GM18909 (cell line): ENCODE data around the gene PWP2.
"Not testable (repeated sequence)": the region's sequence is repeated elsewhere in the genome, so short reads cannot be mapped to it uniquely, and the experiment has no call there.

Source experiments
- ATAC-seq: cut with Tn5 transposase; IDR thresholded peaks from one replicate; pipeline ENCODE4 v1.9.1; 2021; ENCODE audit warnings: mild to moderate bottlenecking; ENCODE audit not compliant: unreplicated experiment, poor library complexity

PWP2 gene

GRCh38 chr21:44127827-44128226 is 20.6 kb downstream of the PWP2 start:
- not testable (repeated sequence) for ATAC-seq

- not testable (repeated sequence) for ATAC-seq
These were observed 26.5 kb downstream of the PWP2 start for GRCh38 chr21:44133715-44134057.

GRCh38 chr21:44134732-44135131 is 27.5 kb downstream of the PWP2 start:
- ATAC-seq: not testable (repeated sequence)

GRCh38 chr21:44138039-44138438 is 30.8 kb downstream of the PWP2 start:
- ATAC-seq: peak; percentile 50

GRCh38 chr21:44139787-44140551 is 32.8 kb downstream of the PWP2 start:
- not testable (repeated sequence) for ATAC-seq

GRCh38 chr21:44140552-44140932 is 33.3 kb downstream of the PWP2 start:
- ATAC-seq: not testable (repeated sequence)

GRCh38 chr21:44142470-44142869 is 35.3 kb downstream of the PWP2 start:
- ATAC-seq: not testable (repeated sequence)

GRCh38 chr21:44143380-44143779 is 36.2 kb downstream of the PWP2 start:
- ATAC-seq: not testable (repeated sequence)

GRCh38 chr21:44143996-44144395 is 36.8 kb downstream of the PWP2 start:
- not testable (repeated sequence) for ATAC-seq

- ATAC-seq: not testable (repeated sequence)
These were observed 37.8 kb downstream of the PWP2 start for GRCh38 chr21:44144784-44145602.

- not testable (repeated sequence) for ATAC-seq
These were observed 38.4 kb downstream of the PWP2 start for GRCh38 chr21:44145616-44146015.

- ATAC-seq: not testable (repeated sequence)
These were observed 39.9 kb downstream of the PWP2 start for GRCh38 chr21:44147108-44147507.

- not testable (repeated sequence) for ATAC-seq
These were observed 43.1 kb downstream of the PWP2 start for GRCh38 chr21:44150255-44150654.

GRCh38 chr21:44153214-44153888 is 46.2 kb downstream of the PWP2 start:
- not testable (repeated sequence) for ATAC-seq

GRCh38 chr21:44153889-44154228 is 46.7 kb downstream of the PWP2 start:
- ATAC-seq: not testable (repeated sequence)

GRCh38 chr21:44154816-44155230 is 47.6 kb downstream of the PWP2 start:
- peak; percentile 26 for ATAC-seq

GRCh38 chr21:44155231-44155993 is 48.2 kb downstream of the PWP2 start:
- ATAC-seq: peak; percentile 49

GRCh38 chr21:44155994-44156380 is 48.8 kb downstream of the PWP2 start:
- not testable (repeated sequence) for ATAC-seq

- not testable (repeated sequence) for ATAC-seq
These were observed 50.4 kb downstream of the PWP2 start for GRCh38 chr21:44157439-44158081.

- ATAC-seq: not testable (repeated sequence)
These were observed 50.9 kb downstream of the PWP2 start for GRCh38 chr21:44158082-44158468.
